Uterus (tissue), 4 donors: ENCODE data around the gene AGBL1. TPM values are rescaled to one million over a fixed set of nuclear protein-coding genes. Genes with fewer than 3 reads are reported as not detected.
"Not testable (repeated sequence)": the region's sequence is repeated elsewhere in the genome, so short reads cannot be mapped to it uniquely, and the experiment has no call there.

Source experiments
- DNase-seq, 2 donors: peaks; one replicate each; pipeline ENCODE4 v3.0.0-alpha.2; 2019 to 2020
- H3K27ac ChIP-seq, 2 donors: fragments of 200-600 bp; sonication (generic); 1 replicate in 1 of 2; 2 replicates in 1 of 2; pipeline ENCODE4 v1.5.1; 2016 to 2018
- H3K27me3 ChIP-seq, 2 donors: fragments of 200-600 bp; sonication (generic); one replicate each; pipeline ENCODE4 v1.5.1; 2018 to 2019; ENCODE audit warnings: control low read depth in 1 of 2
- H3K36me3 ChIP-seq, 2 donors: fragments of 200-600 bp; sonication (generic); one replicate each; pipeline ENCODE4 v1.5.1; 2019; ENCODE audit warnings: control low read depth in 1 of 2
- H3K4me1 ChIP-seq, 2 donors: fragments of 200-600 bp; sonication (generic); one replicate each; pipeline ENCODE4 v1.5.1; 2018 to 2019; ENCODE audit warnings: control low read depth in 1 of 2
- H3K4me3 ChIP-seq, 2 donors: fragments of 200-600 bp; sonication (generic); 1 replicate in 1 of 2; 2 replicates in 1 of 2; pipeline ENCODE4 v1.5.1; 2018 to 2019; ENCODE audit warnings: mild to moderate bottlenecking in 1 of 2
- H3K9me3 ChIP-seq, 2 donors: fragments of 200-600 bp; sonication (generic); one replicate each; pipeline ENCODE4 v1.5.1; 2019; ENCODE audit warnings: control low read depth in 1 of 2
- POLR2A ChIP-seq, 2 donors: fragments of 450-650 bp; IDR thresholded peaks; one replicate each; pipeline ENCODE4 v1.6.1; 2016; ENCODE audit warnings: antibody characterized with exemption in 2 of 2, mild to moderate bottlenecking in 1 of 2, moderate library complexity in 1 of 2
- intact Hi-C: fragments of 100-400 bp; cut with DNase I; formaldehyde crosslinking; loops from one replicate; pipeline ENCODE4 v1.15.1; 2023; ENCODE audit warnings: low total_unique reads
- total RNA-seq, 4 donors: library from RNA; depleted of rRNA in 3 of 4; stranded (reverse); fragments of >200 nt in 3 of 4; gene quantifications; one replicate each; pipeline versions ENCODE4 v1.1.0 to v1.2.4, GENCODE V29; 2014 to 2023
- TF ChIP-seq, protein P1 (sequence below), 4 experiments: fragments of 200-600 bp in 2 of 4; fragments of 450-650 bp in 2 of 4; sonication (generic) in 2 of 4; IDR thresholded peaks; one replicate each; pipeline ENCODE4 v1.5.1; 2016 to 2019; ENCODE audit warnings: antibody characterized with exemption in 4 of 4, mild to moderate bottlenecking in 2 of 4, moderate library complexity in 1 of 4
- donor health status: DM: yes; HTN: yes; CAD: no.

The AGBL1 gene
- total RNA-seq, 4 donors from 2014 or later = 0.07 TPM; not detected in 3

DNA sequence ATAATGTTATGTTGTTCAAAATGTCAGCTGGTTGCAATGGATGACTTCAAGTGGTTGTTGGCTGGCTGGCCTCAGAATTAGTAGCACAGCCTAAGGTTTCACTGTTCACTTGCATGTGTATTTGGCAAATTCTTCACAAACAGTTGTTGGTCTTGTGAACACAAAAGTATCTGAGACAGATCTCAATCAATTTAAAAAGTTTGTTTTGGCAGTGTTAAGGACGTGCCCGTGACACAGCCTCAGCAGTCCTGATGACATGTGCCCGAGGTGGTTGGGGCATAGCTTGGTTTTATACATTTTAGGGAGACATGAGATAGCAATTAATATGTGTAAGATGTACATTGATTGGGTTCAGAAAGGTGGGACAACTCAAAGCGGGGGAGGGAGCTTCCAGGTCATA lies 436.0 kb downstream of the AGBL1 start:
- no peak overlapping the region for H3K4me3 ChIP-seq
- H3K4me1 ChIP-seq = no peaks in the 10 kb centered on the region
- intact Hi-C loops = no loop called here
- no peak for DNase-seq
- H3K27ac ChIP-seq = no peak overlapping the region
- no peaks in the 10 kb centered on the region for H3K9me3 ChIP-seq
- no peaks in the 10 kb centered on the region for H3K36me3 ChIP-seq
- no peak for TF ChIP-seq POLR2A (IDR thresholded peaks at IDR 0.05)
- TF ChIP-seq, protein P1, sequence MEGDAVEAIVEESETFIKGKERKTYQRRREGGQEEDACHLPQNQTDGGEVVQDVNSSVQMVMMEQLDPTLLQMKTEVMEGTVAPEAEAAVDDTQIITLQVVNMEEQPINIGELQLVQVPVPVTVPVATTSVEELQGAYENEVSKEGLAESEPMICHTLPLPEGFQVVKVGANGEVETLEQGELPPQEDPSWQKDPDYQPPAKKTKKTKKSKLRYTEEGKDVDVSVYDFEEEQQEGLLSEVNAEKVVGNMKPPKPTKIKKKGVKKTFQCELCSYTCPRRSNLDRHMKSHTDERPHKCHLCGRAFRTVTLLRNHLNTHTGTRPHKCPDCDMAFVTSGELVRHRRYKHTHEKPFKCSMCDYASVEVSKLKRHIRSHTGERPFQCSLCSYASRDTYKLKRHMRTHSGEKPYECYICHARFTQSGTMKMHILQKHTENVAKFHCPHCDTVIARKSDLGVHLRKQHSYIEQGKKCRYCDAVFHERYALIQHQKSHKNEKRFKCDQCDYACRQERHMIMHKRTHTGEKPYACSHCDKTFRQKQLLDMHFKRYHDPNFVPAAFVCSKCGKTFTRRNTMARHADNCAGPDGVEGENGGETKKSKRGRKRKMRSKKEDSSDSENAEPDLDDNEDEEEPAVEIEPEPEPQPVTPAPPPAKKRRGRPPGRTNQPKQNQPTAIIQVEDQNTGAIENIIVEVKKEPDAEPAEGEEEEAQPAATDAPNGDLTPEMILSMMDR (IDR thresholded peaks at IDR 0.05) = no peak
- no peaks in the 10 kb centered on the region for H3K27me3 ChIP-seq

DNA sequence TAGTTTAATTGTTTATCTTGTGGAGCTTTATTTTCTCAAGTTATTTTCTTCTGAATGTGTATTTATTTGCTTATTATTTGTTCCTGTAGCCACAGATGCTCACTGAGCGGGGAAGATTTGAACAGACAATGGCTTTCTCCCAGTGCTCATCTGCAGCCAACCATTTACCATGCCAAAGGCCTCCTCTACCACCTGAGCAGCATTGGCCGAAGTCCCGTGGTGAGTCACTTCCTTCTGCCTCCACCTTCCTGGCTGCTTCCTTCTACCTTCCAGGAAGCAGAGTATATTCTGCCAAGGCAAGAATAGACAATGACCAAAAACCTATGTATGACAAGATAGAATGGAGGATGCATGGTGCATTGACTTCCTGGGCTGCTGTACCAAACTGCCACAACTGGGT lies 443.1 kb downstream of the AGBL1 start:
- Histone ChIP-seq H3K9me3 (no peaks in the 10 kb centered on the region), H3K27ac (no peak overlapping the region), H3K27me3 (no peaks in the 10 kb centered on the region), H3K4me1 (no peaks in the 10 kb centered on the region), H3K4me3 (no peak overlapping the region), H3K36me3 (no peaks in the 10 kb centered on the region)
- no peak for TF ChIP-seq POLR2A (IDR thresholded peaks at IDR 0.05)
- TF ChIP-seq, protein P1 (IDR thresholded peaks at IDR 0.05) = no peak
- intact Hi-C loops = no loop called here
- no peak for DNase-seq

DNA sequence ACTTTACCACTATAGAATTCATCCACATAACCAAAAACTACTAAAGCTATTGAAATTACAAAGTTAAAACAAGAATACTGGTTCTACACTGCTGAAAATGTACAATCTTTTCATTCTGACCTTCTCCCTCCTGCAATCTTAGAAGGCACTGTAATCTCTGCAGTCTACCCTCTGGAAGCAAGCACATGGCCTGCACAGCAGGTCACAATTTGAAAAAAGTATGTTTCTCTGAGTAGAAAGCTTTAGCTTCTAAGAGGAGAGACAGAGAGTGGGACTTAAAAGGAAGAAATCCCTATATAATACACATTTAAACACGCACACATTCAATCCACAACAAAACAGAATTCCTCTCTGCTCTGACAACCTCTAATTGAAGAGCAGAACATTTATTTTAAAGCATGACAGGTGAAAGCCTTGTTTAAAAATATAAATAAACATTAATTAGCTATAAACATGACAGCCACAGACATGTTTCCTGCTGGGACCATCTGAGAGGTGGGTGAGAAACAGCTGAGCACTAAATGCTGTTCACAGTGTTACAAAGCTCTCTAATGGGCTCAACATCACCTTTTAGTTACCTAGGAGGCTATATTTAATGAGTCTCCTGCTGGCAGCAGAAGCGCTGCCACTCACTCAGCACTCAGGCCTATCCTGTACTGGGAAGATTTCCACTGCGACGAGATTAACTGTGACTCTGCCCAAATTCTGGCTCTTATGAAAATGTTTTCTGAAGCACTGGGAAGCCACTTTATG lies 447.4 kb downstream of the AGBL1 start:
- no peak overlapping the region for H3K4me3 ChIP-seq
- H3K36me3 ChIP-seq = no peaks in the 10 kb centered on the region
- H3K9me3 ChIP-seq = no peaks in the 10 kb centered on the region
- TF ChIP-seq POLR2A (IDR thresholded peaks at IDR 0.05) = no peak
- no peak overlapping the region for H3K27ac ChIP-seq
- DNase-seq = no peak
- intact Hi-C loops = no loop called here
- no peaks in the 10 kb centered on the region for H3K27me3 ChIP-seq
- no peaks in the 10 kb centered on the region for H3K4me1 ChIP-seq

DNA sequence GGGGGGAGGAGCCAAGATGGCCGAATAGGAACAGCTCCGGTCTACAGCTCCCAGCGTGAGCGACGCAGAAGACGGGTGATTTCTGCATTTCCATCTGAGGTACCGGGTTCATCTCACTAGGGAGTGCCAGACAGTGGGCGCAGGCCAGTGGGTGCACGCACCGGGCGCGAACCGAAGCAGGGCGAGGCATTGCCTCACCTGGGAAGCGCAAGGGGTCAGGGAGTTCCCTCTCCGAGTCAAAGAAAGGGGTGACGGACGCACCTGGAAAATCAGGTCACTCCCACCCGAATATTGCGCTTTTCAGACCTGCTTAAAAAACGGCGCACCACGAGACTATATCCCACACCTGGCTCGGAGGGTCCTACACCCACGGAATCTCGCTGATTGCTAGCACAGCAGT lies 448.4 kb downstream of the AGBL1 start:
- intact Hi-C loops, DNase-seq, H3K9me3 ChIP-seq: not testable (repeated sequence)

DNA sequence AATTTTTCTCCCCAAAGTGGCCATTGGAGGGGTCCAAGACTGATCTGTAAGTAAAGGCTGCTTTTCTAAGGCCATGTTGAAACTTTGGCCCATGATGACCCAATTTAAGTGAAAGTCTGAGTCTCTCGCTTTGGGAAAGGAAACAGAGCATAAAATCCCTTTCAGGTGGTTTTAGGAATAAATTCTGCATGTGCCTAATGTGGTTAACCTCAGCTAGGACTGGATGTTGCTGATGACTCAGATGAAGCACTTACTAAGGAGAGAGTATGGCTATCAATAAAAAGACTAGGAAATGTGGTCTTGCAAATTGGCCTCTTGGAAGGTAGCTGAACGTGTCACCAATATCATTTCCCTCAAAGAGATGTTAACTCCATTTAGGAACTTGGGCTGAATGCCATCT lies 458.5 kb downstream of the AGBL1 start:
- H3K36me3 ChIP-seq = no peaks in the 10 kb centered on the region
- H3K4me1 ChIP-seq = no peaks in the 10 kb centered on the region
- H3K27me3 ChIP-seq = no peaks in the 10 kb centered on the region
- H3K27ac ChIP-seq = no peak overlapping the region
- no peak overlapping the region for H3K4me3 ChIP-seq
- intact Hi-C loops = no loop called here
- no peak for DNase-seq
- H3K9me3 ChIP-seq = no peaks in the 10 kb centered on the region
- TF ChIP-seq, protein P1 (IDR thresholded peaks at IDR 0.05) = no peak
- TF ChIP-seq POLR2A (IDR thresholded peaks at IDR 0.05) = no peak

More for the DNA sequence above, 448.4 kb downstream of the AGBL1 start:
- not testable (repeated sequence) for H3K4me1 ChIP-seq, H3K27ac ChIP-seq, H3K36me3 ChIP-seq, H3K27me3 ChIP-seq, H3K4me3 ChIP-seq

DNA sequence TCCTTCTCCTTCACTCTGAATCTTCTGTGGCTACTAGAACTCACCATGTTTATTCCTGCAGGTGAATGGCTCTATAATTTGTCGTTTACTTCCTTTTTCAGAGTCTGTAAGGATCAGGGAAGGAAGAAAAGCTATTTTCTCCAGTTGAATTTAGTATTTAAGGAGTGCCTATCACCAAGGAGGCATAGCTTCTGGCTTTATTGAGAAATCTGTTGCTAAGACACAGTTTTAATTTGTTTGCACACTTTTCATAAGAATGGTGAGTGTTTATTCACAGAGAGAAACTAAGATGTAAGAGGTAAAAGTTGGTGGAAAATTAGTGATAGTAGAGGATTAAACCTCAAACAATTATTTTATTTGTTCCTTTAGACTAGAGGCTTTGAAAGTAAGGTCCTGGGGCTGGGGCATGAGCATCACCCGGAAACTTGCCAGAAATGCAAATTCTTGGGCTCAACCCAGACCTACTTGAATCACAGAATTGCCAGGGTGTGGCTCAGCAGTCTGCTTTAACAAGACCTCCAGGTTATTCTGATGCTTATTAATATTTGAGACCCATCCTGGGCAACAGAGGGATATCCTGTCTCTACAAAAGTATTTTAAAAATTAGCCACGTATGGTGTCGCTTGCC lies 461.3 kb downstream of the AGBL1 start:
- TF ChIP-seq, protein P1 (IDR thresholded peaks at IDR 0.05) = no peak
- TF ChIP-seq POLR2A (IDR thresholded peaks at IDR 0.05) = no peak
- no peak for DNase-seq
- Histone ChIP-seq H3K4me3 (no peak overlapping the region), H3K4me1 (no peaks in the 10 kb centered on the region), H3K9me3 (no peaks in the 10 kb centered on the region), H3K27ac (no peak overlapping the region), H3K27me3 (no peaks in the 10 kb centered on the region), H3K36me3 (no peaks in the 10 kb centered on the region)
- intact Hi-C loops = no loop called here
